Measurements from ENCODE around the gene PRL.

The PRL gene

GRCh38 chr6:22294301-22294700, 2.5 kb downstream of the PRL start:
- DNase-seq = no peak

GRCh38 chr6:22290045-22290444, 6.8 kb downstream of the PRL start:
- no peak for DNase-seq

GRCh38 chr6:22288721-22289120, 8.1 kb downstream of the PRL start:
- DNase-seq = no peak

- no peak for DNase-seq
Measured at GRCh38 chr6:22284666-22285065, 12.2 kb downstream of the PRL start.

- no peak for DNase-seq
Measured at GRCh38 chr6:22281341-22282085, 15.3 kb downstream of the PRL start.

GRCh38 chr6:22279427-22279826, 17.4 kb downstream of the PRL start:
- DNase-seq = no peak

- DNase-seq = no peak
Measured at GRCh38 chr6:22271081-22271480, 25.8 kb downstream of the PRL start.

- no peak for DNase-seq
Measured at GRCh38 chr6:22263748-22264147, 33.1 kb downstream of the PRL start.

GRCh38 chr6:22254886-22255285, 42.0 kb downstream of the PRL start:
- no peak for DNase-seq

- DNase-seq = no peak
Measured at GRCh38 chr6:22253955-22254655, 42.7 kb downstream of the PRL start.

GRCh38 chr6:22251348-22251747, 45.5 kb downstream of the PRL start:
- DNase-seq = no peak

- DNase-seq = no peak
Measured at GRCh38 chr6:22250486-22250885, 46.4 kb downstream of the PRL start.

GRCh38 chr6:22249711-22250350, 47.0 kb downstream of the PRL start:
- DNase-seq = no peak

- no peak for DNase-seq
Measured at GRCh38 chr6:22248513-22249308, 48.1 kb downstream of the PRL start.

GRCh38 chr6:22247916-22248482, 48.8 kb downstream of the PRL start:
- no peak for DNase-seq

GRCh38 chr6:22240025-22240424, 56.8 kb downstream of the PRL start:
- no peak for DNase-seq

GRCh38 chr6:22239261-22239921, 57.4 kb downstream of the PRL start:
- DNase-seq = no peak

GRCh38 chr6:22238861-22239260, 58.0 kb downstream of the PRL start:
- DNase-seq = no peak

- DNase-seq = no peak
Measured at GRCh38 chr6:22237526-22237925, 59.3 kb downstream of the PRL start.

Data from islet precursor cell (in vitro differentiated cells).